Measurements from ENCODE around the gene LAD1. TPM values are rescaled to one million over a fixed set of nuclear protein-coding genes. Genes with fewer than 3 reads are reported as not detected.

LAD1 gene
- total RNA-seq, 4 donors from 2014 or later, result 175 to 303 (median 218) TPM

- DNase-seq (ENCODE audit: low spot score in 2 of 2), result peak in 1 of 2 donors; percentile 52
- Histone ChIP-seq H3K4me3 (no peak overlapping the region), H3K9me3 (no peaks in the 10 kb centered on the region), H3K27ac (no peak overlapping the region), H3K36me3 (no peaks in the 10 kb centered on the region), H3K27me3 (no peaks in the 10 kb centered on the region), H3K4me1 (peaks cover 32% of the 10 kb centered on the region)
- 83% methylated on average over 11 of the region's 11 CpGs for WGBS
- no peak for TF ChIP-seq POLR2A (IDR thresholded peaks at IDR 0.05)
- TF ChIP-seq, protein P1, sequence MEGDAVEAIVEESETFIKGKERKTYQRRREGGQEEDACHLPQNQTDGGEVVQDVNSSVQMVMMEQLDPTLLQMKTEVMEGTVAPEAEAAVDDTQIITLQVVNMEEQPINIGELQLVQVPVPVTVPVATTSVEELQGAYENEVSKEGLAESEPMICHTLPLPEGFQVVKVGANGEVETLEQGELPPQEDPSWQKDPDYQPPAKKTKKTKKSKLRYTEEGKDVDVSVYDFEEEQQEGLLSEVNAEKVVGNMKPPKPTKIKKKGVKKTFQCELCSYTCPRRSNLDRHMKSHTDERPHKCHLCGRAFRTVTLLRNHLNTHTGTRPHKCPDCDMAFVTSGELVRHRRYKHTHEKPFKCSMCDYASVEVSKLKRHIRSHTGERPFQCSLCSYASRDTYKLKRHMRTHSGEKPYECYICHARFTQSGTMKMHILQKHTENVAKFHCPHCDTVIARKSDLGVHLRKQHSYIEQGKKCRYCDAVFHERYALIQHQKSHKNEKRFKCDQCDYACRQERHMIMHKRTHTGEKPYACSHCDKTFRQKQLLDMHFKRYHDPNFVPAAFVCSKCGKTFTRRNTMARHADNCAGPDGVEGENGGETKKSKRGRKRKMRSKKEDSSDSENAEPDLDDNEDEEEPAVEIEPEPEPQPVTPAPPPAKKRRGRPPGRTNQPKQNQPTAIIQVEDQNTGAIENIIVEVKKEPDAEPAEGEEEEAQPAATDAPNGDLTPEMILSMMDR (IDR thresholded peaks at IDR 0.05), result no peak
- no peak for TF ChIP-seq EP300 (IDR thresholded peaks at IDR 0.05)
- no peak for TF ChIP-seq POLR2AphosphoS5 (IDR thresholded peaks at IDR 0.05)
These were observed 42.4 kb downstream of the LAD1 start for GRCh38 chr1:201356701-201357100.

GRCh38 chr1:201356236-201356635 is 42.9 kb downstream of the LAD1 start:
- Histone ChIP-seq H3K27ac (no peak overlapping the region), H3K4me1 (peaks cover 32% of the 10 kb centered on the region), H3K27me3 (no peaks in the 10 kb centered on the region), H3K9me3 (no peaks in the 10 kb centered on the region), H3K4me3 (no peak overlapping the region), H3K36me3 (no peaks in the 10 kb centered on the region)
- TF ChIP-seq EP300 (IDR thresholded peaks at IDR 0.05), result no peak
- no peak for TF ChIP-seq POLR2AphosphoS5 (IDR thresholded peaks at IDR 0.05)
- TF ChIP-seq, protein P1 (IDR thresholded peaks at IDR 0.05), result no peak
- no peak for TF ChIP-seq POLR2A (IDR thresholded peaks at IDR 0.05)
- DNase-seq (ENCODE audit: low spot score in 2 of 2), result peak in 1 of 2 donors; percentile 26
- 93% methylated on average over 5 of the region's 5 CpGs for WGBS

DNA sequence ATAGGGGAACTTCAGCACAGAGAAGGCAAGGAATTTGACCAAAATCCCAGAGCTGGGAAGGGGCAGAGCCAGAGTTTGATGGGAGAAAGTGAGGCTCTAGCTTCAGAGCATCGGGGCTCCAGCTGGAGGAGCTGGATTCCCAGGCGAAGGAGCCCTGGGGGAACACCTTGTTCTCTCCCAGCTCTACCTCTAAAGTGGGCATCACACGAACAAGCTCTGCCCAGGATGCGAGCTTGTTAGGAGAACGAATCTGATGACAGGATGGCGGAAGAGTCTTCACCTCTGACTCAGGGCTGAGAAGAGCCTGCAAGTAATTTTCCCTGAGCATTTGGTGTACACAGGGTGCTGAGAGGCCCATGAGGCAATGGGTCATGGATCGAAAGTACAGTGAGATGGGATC is 43.7 kb downstream of the LAD1 start:
- peaks cover 32% of the 10 kb centered on the region for H3K4me1 ChIP-seq

DNA sequence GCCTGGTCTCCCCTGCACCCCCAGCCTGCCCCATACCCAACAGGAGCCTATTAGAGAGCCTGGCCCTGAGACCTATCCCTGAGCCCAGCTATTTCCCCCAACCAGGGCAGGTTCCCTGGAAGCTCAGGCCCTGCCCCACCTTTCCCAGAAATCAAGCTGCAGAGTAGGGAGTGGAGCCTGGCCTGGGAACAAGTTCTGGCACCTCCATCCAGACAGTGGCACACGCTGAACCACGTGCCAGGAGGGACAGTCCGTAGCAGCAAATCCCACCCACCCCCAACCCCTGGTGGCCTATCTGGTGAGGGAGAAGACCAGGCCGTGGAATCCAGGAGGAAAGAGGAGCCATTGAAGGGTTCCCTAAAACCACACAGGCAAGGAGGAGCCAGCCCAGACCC is 44.2 kb downstream of the LAD1 start:
- H3K27ac ChIP-seq, result no peak overlapping the region
- peaks cover 32% of the 10 kb centered on the region for H3K4me1 ChIP-seq
- no peak overlapping the region for H3K4me3 ChIP-seq
- 23% methylated on average over 4 of the region's 4 CpGs for WGBS
- TF ChIP-seq POLR2A (IDR thresholded peaks at IDR 0.05), result no peak
- no peak for TF ChIP-seq POLR2AphosphoS5 (IDR thresholded peaks at IDR 0.05)
- no peak for TF ChIP-seq EP300 (IDR thresholded peaks at IDR 0.05)
- no peaks in the 10 kb centered on the region for H3K36me3 ChIP-seq
- no peaks in the 10 kb centered on the region for H3K9me3 ChIP-seq
- no peaks in the 10 kb centered on the region for H3K27me3 ChIP-seq
- DNase-seq (ENCODE audit: low spot score in 2 of 2), result peak in 1 of 2 donors; percentile 55

More for the DNA sequence above, 43.7 kb downstream of the LAD1 start:
- no peak overlapping the region for H3K27ac ChIP-seq
- 94% methylated on average over 7 of the region's 7 CpGs for WGBS
- TF ChIP-seq POLR2A (IDR thresholded peaks at IDR 0.05), result no peak
- TF ChIP-seq EP300 (IDR thresholded peaks at IDR 0.05), result no peak
- TF ChIP-seq, protein P1 (IDR thresholded peaks at IDR 0.05), result no peak
- TF ChIP-seq POLR2AphosphoS5 (IDR thresholded peaks at IDR 0.05), result no peak
- H3K27me3 ChIP-seq, result no peaks in the 10 kb centered on the region
- DNase-seq (ENCODE audit: low spot score in 2 of 2), result peak in 1 of 2 donors; percentile 9
- no peaks in the 10 kb centered on the region for H3K9me3 ChIP-seq
- no peaks in the 10 kb centered on the region for H3K36me3 ChIP-seq
- H3K4me3 ChIP-seq, result no peak overlapping the region

DNA sequence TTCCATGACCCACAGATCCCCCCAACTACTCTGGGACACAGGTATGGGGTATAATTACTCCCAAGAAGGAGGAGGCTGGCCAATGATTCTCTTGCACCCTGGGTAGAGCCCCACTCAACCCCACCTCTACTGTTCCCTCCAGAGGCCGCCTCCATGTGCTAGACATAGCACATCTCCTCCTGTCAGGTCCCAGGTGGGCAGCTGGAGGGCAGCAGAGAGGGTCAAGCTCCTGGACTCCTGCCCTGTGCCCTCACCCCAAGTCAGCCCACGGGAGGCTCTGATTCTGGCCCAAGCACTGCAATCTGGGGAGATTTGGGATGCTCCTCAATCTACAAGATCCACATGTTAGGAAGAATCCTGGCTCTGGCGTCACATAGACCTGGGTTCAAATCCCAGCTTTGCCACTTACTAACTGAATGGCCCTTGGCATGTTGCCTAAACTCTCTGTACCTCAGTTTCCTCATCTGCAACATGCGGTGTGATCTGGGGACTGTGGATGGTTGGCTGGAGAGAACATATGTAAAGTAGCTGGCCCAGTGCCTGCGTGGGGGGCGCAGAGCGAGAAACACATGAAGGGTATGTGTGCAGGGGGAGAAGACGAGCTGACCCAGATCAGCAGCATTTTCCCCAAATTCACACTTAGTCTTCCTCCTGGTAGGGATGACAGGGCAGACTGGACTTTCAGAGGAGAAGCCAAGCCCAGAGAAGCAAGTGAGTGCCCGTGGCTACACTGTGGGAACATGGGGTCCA is 44.8 kb downstream of the LAD1 start:
- no peaks in the 10 kb centered on the region for H3K27me3 ChIP-seq
- DNase-seq (ENCODE audit: low spot score in 2 of 2), result peak in 1 of 2 donors; percentile 36
- no peaks in the 10 kb centered on the region for H3K9me3 ChIP-seq
- no peaks in the 10 kb centered on the region for H3K36me3 ChIP-seq
- no peak overlapping the region for H3K4me3 ChIP-seq
- peak overlapping the region; percentile 30 for H3K27ac ChIP-seq
- peaks cover 32% of the 10 kb centered on the region for H3K4me1 ChIP-seq
- no peak for TF ChIP-seq EP300 (IDR thresholded peaks at IDR 0.05)
- no peak for TF ChIP-seq POLR2A (IDR thresholded peaks at IDR 0.05)
- TF ChIP-seq, protein P1 (IDR thresholded peaks at IDR 0.05), result no peak
- no peak for TF ChIP-seq POLR2AphosphoS5 (IDR thresholded peaks at IDR 0.05)
- WGBS, result 88% methylated on average over 8 of the region's 9 CpGs

Data from suprapubic skin (tissue), 4 donors.